HepG2 (cell line): ENCODE data around the gene ZNF575. TPM values are rescaled to one million over a fixed set of nuclear protein-coding genes. Genes with fewer than 3 reads are reported as not detected.

Source experiments
- ATAC-seq: fragments of 200-7000 bp; cut with Tn5 transposase; 3 replicates; pipeline ENCODE4 v1.9.1; 2020; ENCODE audit warnings: mild to moderate bottlenecking, moderate library complexity
- BruUV-seq: library from RNA; stranded (reverse); fragments of 400-500 nt; replicated peaks from 2 replicates; lab custom pipeline; 2021; lab: Mats Ljungman, UMichigan
- CTCF ChIA-PET: fragments of 300-600 bp; formaldehyde crosslinking; extraction: SDS; loops from one replicate; lab custom pipeline; 2021; ENCODE audit warnings: low total read pairs, inconsistent platforms, low intra/inter-chr PET ratio; lab: Yijun Ruan, JAX
- POLR2A ChIA-PET: fragments of 350-600 bp; sonication (Branson Sonifier 250); formaldehyde crosslinking; loops from one replicate; lab custom pipeline; 2020; ENCODE audit warnings: antibody characterized with exemption, inconsistent platforms; lab: Yijun Ruan, JAX
- DNase-seq: peaks from one replicate; pipeline ENCODE4 v3.0.0-alpha.2; 2015; ENCODE audit warnings: low spot score
- FAIRE-seq: peaks from 3 replicates; lab custom pipeline; 2011; peaks lifted over from hg19 to GRCh38; lab: Jason Lieb, UNC
- H2AFZ ChIP-seq: one replicate; pipeline ENCODE4 v1.6.1; 2011; ENCODE audit warnings: low read length, inconsistent platforms
- H3K27ac ChIP-seq: fragments of 300-600 bp; 3 replicates; pipeline ENCODE4 v1.8.0; 2011; ENCODE audit warnings: mixed run types, mild to moderate bottlenecking, mixed read lengths, low read length, inconsistent platforms; ENCODE audit not compliant: insufficient read depth; ENCODE audit errors: extremely low read length
- H3K27me3 ChIP-seq, 2 experiments: fragments of 200-600 bp in 1 of 2; 2 replicates in 1 of 2; 3 replicates in 1 of 2; pipeline versions ENCODE4 v1.6.0 to v1.8.0; 2011; ENCODE audit warnings: low read length in 2 of 2, mild to moderate bottlenecking in 2 of 2, moderate library complexity in 2 of 2, inconsistent platforms in 1 of 2; ENCODE audit not compliant: insufficient read depth in 2 of 2, control insufficient read depth in 1 of 2
- H3K36me3 ChIP-seq, 2 experiments: fragments of 200-600 bp in 1 of 2; replicated peaks in 1 of 2; 2 replicates in 1 of 2; 3 replicates in 1 of 2; pipeline versions ENCODE4 v1.5.1 to v1.8.0; 2011; ENCODE audit warnings: low read length in 2 of 2, inconsistent platforms in 1 of 2; ENCODE audit not compliant: insufficient read depth in 2 of 2, control insufficient read depth in 1 of 2
- H3K4me1 ChIP-seq: 2 replicates; pipeline ENCODE4 v1.5.1; 2012; ENCODE audit warnings: low read length, inconsistent platforms; ENCODE audit not compliant: insufficient read depth
- H3K4me2 ChIP-seq: 2 replicates; pipeline ENCODE4 v1.6.0; 2011; ENCODE audit warnings: low read depth, low read length, inconsistent platforms
- H3K4me3 ChIP-seq, 3 experiments: fragments of 200-600 bp in 1 of 3; sonication (generic), shearing (Covaris generic) in 1 of 3; replicated peaks in 1 of 3; 2 replicates each; pipeline ENCODE4 v1.5.1; 2011 to 2016; ENCODE audit warnings: low read length in 3 of 3, inconsistent platforms in 2 of 3, low read depth in 2 of 3, mild to moderate bottlenecking in 2 of 3, control low read depth in 1 of 3, mixed read lengths in 1 of 3; ENCODE audit not compliant: insufficient read depth in 1 of 3
- H3K79me2 ChIP-seq: one replicate; pipeline ENCODE4 v1.6.1; 2011; ENCODE audit warnings: low read length, inconsistent platforms; ENCODE audit not compliant: insufficient read depth
- H3K9ac ChIP-seq: 2 replicates; pipeline ENCODE4 v1.6.0; 2011; ENCODE audit warnings: mild to moderate bottlenecking, low read depth, low read length, inconsistent platforms; ENCODE audit not compliant: insufficient read depth
- H3K9me3 ChIP-seq: 2 replicates; pipeline ENCODE4 v1.5.1; 2012; ENCODE audit warnings: mild to moderate bottlenecking, low read length
- H4K20me1 ChIP-seq: 2 replicates; pipeline ENCODE4 v1.6.0; 2011; ENCODE audit warnings: inconsistent platforms, mild to moderate bottlenecking, low read length, moderate library complexity; ENCODE audit not compliant: insufficient read depth
- EED ChIP-seq: sonication (generic); formaldehyde crosslinking; IDR thresholded peaks from 2 replicates; pipeline ENCODE4 v1.5.0; 2020; ENCODE audit warnings: mild to moderate bottlenecking, missing genetic modification reagents
- PHB2 ChIP-seq: fragments of 450-650 bp; IDR thresholded peaks from 2 replicates; pipeline ENCODE4 v1.6.1; 2018; ENCODE audit not compliant: partially characterized antibody
- SPEN ChIP-seq: sonication (generic); formaldehyde crosslinking; IDR thresholded peaks from 2 replicates; pipeline ENCODE4 v1.5.1; 2020; ENCODE audit warnings: low read depth, mild to moderate bottlenecking, missing genetic modification reagents
- ZNF3 ChIP-seq: IDR thresholded peaks from 2 replicates; pipeline ENCODE4 v1.7.0; 2017; ENCODE audit warnings: inconsistent platforms
- ZNF510 ChIP-seq: sonication (generic); formaldehyde crosslinking; IDR thresholded peaks from 2 replicates; pipeline ENCODE4 v1.4.0; 2020; ENCODE audit warnings: low read depth, mild to moderate bottlenecking, missing genetic modification reagents
- ZNF556 ChIP-seq: sonication (generic); formaldehyde crosslinking; IDR thresholded peaks from 2 replicates; pipeline ENCODE4 v1.4.0; 2020; ENCODE audit warnings: mild to moderate bottlenecking, missing genetic modification reagents, borderline replicate concordance
- ZNF563 ChIP-seq: sonication (generic); formaldehyde crosslinking; IDR thresholded peaks from 2 replicates; pipeline ENCODE4 v1.8.0; 2022; ENCODE audit warnings: mild to moderate bottlenecking, moderate library complexity, missing genetic modification reagents
- WGBS: methylation state at CpG from one replicate; pipeline ENCODE4 v1.1.6; 2017; ENCODE audit warnings: low lambda C conversion rate; 5-methylcytosine and 5-hydroxymethylcytosine counted together
- in situ Hi-C: cut with HindIII; loops from 2 replicates; pipeline ENCODE4 v1.10.0; 2017; ENCODE audit warnings: low pct_unique_long_range_greater_than_20kb; ENCODE audit not compliant: extremely low pct_ligation_motif_present
- intact Hi-C: fragments of 100-400 bp; cut with micrococcal nuclease; formaldehyde crosslinking; loops from one replicate; pipeline ENCODE4 v1.10.0; 2022; ENCODE audit not compliant: unreplicated experiment
- polyA plus RNA-seq, 8 experiments: library from polyadenylated mRNA; depleted of rRNA in 3 of 8; stranded (reverse) in 7 of 8; unstranded in 1 of 8; fragments of >200 nt; fragmentation: Illumina TruSeq in 4 of 8; extraction: Trizol in 4 of 8; gene quantifications; 2 replicates each; pipeline versions ENCODE4 v1.2.1 to v1.2.3, GENCODE V29; 2011 to 2016; ENCODE audit warnings: low read depth in 4 of 8, missing spikeins in 1 of 8, mixed read lengths in 1 of 8; ENCODE audit not compliant: insufficient read depth in 1 of 8
- total RNA-seq, 5 experiments: library from RNA; depleted of rRNA; stranded (reverse); fragments of >200 nt; fragmentation: Illumina TruSeq; extraction: Trizol; gene quantifications; 2 replicates each; pipeline ENCODE4 v1.2.3, GENCODE V29; 2016; ENCODE audit warnings: low read depth in 1 of 5
- TF ChIP-seq, protein P1 (sequence below): sonication (generic); formaldehyde crosslinking; IDR thresholded peaks from 2 replicates; pipeline ENCODE4 v1.4.0; 2020; ENCODE audit warnings: missing genetic modification reagents
- TF ChIP-seq, protein P2 (sequence below): sonication (generic); formaldehyde crosslinking; IDR thresholded peaks from 2 replicates; pipeline ENCODE4 v1.5.0; 2020; ENCODE audit warnings: mild to moderate bottlenecking, missing genetic modification reagents, moderate library complexity

The ZNF575 gene
- total and polyA plus RNA-seq, 2 of the 13 experiments (the other 11 are each of a cell fraction or from before 2014, with no cell fraction given) = 0.17 to 0.27 TPM

DNA sequence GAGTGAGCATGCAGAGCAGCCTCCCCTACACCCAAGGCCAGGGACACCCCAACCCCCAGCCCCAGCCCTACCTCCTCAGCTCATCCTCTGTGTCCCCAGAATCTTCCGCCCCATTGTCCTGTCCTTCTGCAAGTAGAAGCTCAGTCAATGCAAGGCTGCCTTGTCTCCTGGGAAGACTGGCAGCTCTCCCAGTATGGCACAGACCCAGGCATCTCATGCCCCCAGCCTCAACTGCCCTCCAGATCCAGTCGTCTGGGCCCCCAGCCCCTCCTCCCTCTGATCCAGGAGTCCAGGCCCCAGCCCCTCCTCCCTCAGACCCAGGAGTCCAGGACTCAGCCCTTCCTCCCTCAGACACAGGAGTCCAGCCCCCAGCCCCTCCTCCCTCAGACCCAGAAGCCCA, 13.0 kb downstream of the ZNF575 start:
- Histone ChIP-seq H3K27ac (no peak overlapping the region), H3K9me3 (no peaks in the 10 kb centered on the region), H3K36me3 (peaks cover 13 to 34% of the 10 kb centered on the region in 2 experiments; a peak in 4 of 5 replicates), H3K79me2 (no peaks in the 10 kb centered on the region), H2AFZ (no peak overlapping the region), H3K4me3 (no peak overlapping the region), H3K4me2 (no peak overlapping the region), H3K4me1 (peaks cover 6% of the 10 kb centered on the region; the same call in 1 of the 2 replicates), H4K20me1 (no peaks in the 10 kb centered on the region), H3K9ac (no peak overlapping the region), H3K27me3 (no peaks in the 10 kb centered on the region)
- intact Hi-C loops (no loop called here), in situ Hi-C loops (no loop called here)
- 86% methylated on average over 1 of the region's 2 CpGs for WGBS
- FAIRE-seq = no peak
- DNase-seq = no peak
- ATAC-seq = no peak
- CTCF ChIA-PET = no interaction called here
- POLR2A ChIA-PET = no interaction called here
- BruUV-seq = no TSS peak
- no peak for TF ChIP-seq ZNF510
- TF ChIP-seq ZNF563 (CRISPR knock-in tag) = no peak
- no peak for TF ChIP-seq PHB2
- TF ChIP-seq SPEN (CRISPR knock-in tag) = no peak
- TF ChIP-seq, protein P1, sequence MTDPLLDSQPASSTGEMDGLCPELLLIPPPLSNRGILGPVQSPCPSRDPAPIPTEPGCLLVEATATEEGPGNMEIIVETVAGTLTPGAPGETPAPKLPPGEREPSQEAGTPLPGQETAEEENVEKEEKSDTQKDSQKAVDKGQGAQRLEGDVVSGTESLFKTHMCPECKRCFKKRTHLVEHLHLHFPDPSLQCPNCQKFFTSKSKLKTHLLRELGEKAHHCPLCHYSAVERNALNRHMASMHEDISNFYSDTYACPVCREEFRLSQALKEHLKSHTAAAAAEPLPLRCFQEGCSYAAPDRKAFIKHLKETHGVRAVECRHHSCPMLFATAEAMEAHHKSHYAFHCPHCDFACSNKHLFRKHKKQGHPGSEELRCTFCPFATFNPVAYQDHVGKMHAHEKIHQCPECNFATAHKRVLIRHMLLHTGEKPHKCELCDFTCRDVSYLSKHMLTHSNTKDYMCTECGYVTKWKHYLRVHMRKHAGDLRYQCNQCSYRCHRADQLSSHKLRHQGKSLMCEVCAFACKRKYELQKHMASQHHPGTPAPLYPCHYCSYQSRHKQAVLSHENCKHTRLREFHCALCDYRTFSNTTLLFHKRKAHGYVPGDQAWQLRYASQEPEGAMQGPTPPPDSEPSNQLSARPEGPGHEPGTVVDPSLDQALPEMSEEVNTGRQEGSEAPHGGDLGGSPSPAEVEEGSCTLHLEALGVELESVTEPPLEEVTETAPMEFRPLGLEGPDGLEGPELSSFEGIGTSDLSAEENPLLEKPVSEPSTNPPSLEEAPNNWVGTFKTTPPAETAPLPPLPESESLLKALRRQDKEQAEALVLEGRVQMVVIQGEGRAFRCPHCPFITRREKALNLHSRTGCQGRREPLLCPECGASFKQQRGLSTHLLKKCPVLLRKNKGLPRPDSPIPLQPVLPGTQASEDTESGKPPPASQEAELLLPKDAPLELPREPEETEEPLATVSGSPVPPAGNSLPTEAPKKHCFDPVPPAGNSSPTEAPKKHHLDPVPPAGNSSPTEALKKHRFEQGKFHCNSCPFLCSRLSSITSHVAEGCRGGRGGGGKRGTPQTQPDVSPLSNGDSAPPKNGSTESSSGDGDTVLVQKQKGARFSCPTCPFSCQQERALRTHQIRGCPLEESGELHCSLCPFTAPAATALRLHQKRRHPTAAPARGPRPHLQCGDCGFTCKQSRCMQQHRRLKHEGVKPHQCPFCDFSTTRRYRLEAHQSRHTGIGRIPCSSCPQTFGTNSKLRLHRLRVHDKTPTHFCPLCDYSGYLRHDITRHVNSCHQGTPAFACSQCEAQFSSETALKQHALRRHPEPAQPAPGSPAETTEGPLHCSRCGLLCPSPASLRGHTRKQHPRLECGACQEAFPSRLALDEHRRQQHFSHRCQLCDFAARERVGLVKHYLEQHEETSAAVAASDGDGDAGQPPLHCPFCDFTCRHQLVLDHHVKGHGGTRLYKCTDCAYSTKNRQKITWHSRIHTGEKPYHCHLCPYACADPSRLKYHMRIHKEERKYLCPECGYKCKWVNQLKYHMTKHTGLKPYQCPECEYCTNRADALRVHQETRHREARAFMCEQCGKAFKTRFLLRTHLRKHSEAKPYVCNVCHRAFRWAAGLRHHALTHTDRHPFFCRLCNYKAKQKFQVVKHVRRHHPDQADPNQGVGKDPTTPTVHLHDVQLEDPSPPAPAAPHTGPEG (CRISPR knock-in tag) = no peak
- TF ChIP-seq ZNF3 (CRISPR knock-in tag) = no peak
- no peak for TF ChIP-seq ZNF556 (CRISPR knock-in tag)
- TF ChIP-seq EED (CRISPR knock-in tag) = no peak
- TF ChIP-seq, protein P2, sequence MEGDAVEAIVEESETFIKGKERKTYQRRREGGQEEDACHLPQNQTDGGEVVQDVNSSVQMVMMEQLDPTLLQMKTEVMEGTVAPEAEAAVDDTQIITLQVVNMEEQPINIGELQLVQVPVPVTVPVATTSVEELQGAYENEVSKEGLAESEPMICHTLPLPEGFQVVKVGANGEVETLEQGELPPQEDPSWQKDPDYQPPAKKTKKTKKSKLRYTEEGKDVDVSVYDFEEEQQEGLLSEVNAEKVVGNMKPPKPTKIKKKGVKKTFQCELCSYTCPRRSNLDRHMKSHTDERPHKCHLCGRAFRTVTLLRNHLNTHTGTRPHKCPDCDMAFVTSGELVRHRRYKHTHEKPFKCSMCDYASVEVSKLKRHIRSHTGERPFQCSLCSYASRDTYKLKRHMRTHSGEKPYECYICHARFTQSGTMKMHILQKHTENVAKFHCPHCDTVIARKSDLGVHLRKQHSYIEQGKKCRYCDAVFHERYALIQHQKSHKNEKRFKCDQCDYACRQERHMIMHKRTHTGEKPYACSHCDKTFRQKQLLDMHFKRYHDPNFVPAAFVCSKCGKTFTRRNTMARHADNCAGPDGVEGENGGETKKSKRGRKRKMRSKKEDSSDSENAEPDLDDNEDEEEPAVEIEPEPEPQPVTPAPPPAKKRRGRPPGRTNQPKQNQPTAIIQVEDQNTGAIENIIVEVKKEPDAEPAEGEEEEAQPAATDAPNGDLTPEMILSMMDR = no peak
